Memory B cell (primary cell): Measurements from ENCODE around the gene ZNF516.
A peak's percentile ranks its signal among the peaks of the same experiment; 100 is the strongest.

Source experiments
- ATAC-seq: fragments of 150-1000 bp; cut with Tn5 transposase; 2 replicates; pipeline ENCODE4 v1.10.0; 2021; ENCODE audit warnings: low read depth, mild to moderate bottlenecking, moderate library complexity
- DNase-seq, 2 donors: peaks; one replicate each; pipeline ENCODE4 v3.0.0; 2022; ENCODE audit warnings: low spot score in 2 of 2
- H3K27ac Mint-ChIP-seq: one replicate; pipeline ENCODE4 v1.8.0; 2022; ENCODE audit warnings: mild to moderate bottlenecking, moderate library complexity, mixed read lengths
- H3K27me3 Mint-ChIP-seq: one replicate; pipeline ENCODE4 v1.8.0; 2022; ENCODE audit warnings: mixed read lengths
- H3K36me3 Mint-ChIP-seq: one replicate; pipeline ENCODE4 v1.8.0; 2022; ENCODE audit warnings: mild to moderate bottlenecking, mixed read lengths
- H3K4me1 Mint-ChIP-seq: one replicate; pipeline ENCODE4 v1.8.0; 2022; ENCODE audit warnings: mixed read lengths
- H3K4me3 Mint-ChIP-seq: one replicate; pipeline ENCODE4 v1.8.0; 2022; ENCODE audit warnings: mild to moderate bottlenecking, moderate library complexity, mixed read lengths
- H3K9me3 Mint-ChIP-seq: one replicate; pipeline ENCODE4 v1.8.0; 2022; ENCODE audit warnings: mixed read lengths

Gene ZNF516

DNA sequence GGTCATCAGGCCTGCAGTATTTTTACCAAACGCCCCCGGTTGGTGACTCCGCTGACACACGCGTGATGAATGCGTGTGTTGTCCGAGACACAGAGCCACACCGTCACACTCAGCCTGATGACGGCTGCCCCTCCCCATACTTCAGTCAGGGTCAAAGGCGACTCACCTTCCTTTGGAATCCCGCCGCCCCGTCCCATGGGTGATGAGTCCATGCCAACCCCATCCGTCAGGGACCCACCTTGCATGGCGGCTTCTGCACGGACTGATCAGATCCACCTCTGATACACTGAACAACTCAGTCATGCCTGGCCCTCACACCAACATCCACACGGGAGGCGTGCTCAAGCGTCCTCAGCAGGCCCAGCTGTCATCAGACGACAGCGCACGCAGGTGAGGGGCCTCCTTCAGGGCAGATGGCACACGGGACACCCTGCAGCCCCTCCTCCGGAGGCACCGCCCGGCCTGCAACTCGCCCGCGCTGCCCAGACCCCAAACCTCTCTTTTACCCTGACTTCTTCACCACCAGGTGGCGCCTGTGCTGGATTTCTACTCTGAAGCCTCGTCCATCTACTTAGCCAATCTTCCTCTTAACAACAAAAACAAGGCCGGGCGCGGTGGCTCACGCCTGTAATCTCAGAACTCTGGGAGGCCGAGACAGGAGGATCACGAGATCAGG is 89.2 kb downstream of the ZNF516 start:
- DNase-seq = peak in 1 of 2 donors; percentile 9
- H3K4me1 Mint-ChIP-seq = peaks cover 2% of the 10 kb centered on the region
- no peak overlapping the region for H3K4me3 Mint-ChIP-seq
- no peak for ATAC-seq
- no peaks in the 10 kb centered on the region for H3K36me3 Mint-ChIP-seq
- no peak overlapping the region for H3K27ac Mint-ChIP-seq
- no peaks in the 10 kb centered on the region for H3K27me3 Mint-ChIP-seq
- peaks cover 2% of the 10 kb centered on the region for H3K9me3 Mint-ChIP-seq

DNA sequence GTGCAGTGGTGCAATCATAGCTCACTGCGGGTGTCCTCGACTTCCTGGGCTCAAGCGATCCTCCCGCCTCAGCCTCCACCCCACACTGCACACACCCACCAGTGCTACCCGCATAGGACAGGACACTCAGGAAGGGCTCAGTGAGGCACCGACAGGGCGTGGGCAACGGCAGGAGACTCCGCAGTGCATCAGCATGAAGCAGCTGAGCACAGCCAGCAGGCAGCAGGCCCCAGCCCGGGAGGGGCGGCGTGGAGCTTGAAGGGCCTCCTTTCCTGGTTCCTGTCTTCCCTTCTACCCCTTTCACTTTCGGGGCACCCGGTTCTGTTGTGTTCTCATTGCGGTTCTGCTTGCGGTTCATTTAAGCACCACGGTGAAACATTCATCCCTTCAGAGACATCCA is 89.8 kb downstream of the ZNF516 start:
- Mint-ChIP-seq H3K9me3 (no peaks in the 10 kb centered on the region), H3K4me1 (peaks cover 2% of the 10 kb centered on the region), H3K4me3 (no peak overlapping the region), H3K27ac (no peak overlapping the region), H3K36me3 (no peaks in the 10 kb centered on the region), H3K27me3 (no peaks in the 10 kb centered on the region)
- DNase-seq = no peak
- no peak for ATAC-seq

DNA sequence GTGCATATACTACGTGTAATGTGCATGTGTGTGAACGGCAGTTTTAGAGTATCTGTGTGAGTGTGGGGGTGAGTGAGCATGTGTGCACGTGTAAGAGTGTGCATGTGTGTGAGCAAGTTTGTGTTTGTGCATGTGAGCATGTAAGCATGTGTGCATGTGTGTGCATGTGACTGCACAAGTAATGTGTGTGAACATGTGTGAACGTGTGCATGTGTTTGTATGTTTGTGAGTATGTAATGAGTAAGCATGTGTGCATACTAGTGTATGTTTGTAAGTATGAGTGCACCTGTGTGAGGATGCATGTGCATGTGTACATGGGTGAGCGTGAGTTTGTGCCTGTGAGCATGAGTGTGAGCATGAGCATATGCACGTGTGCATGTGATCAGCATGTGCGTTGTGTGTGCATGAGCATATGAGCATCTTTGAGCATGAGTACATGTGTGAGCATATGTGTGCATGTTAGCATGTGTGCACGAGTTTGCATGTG is 90.7 kb downstream of the ZNF516 start:
- Mint-ChIP-seq H3K27me3 (no peaks in the 10 kb centered on the region), H3K4me3 (no peak overlapping the region), H3K9me3 (no peaks in the 10 kb centered on the region), H3K36me3 (no peaks in the 10 kb centered on the region), H3K27ac (no peak overlapping the region), H3K4me1 (peaks cover 2% of the 10 kb centered on the region)
- DNase-seq (no peak), ATAC-seq (no peak)

DNA sequence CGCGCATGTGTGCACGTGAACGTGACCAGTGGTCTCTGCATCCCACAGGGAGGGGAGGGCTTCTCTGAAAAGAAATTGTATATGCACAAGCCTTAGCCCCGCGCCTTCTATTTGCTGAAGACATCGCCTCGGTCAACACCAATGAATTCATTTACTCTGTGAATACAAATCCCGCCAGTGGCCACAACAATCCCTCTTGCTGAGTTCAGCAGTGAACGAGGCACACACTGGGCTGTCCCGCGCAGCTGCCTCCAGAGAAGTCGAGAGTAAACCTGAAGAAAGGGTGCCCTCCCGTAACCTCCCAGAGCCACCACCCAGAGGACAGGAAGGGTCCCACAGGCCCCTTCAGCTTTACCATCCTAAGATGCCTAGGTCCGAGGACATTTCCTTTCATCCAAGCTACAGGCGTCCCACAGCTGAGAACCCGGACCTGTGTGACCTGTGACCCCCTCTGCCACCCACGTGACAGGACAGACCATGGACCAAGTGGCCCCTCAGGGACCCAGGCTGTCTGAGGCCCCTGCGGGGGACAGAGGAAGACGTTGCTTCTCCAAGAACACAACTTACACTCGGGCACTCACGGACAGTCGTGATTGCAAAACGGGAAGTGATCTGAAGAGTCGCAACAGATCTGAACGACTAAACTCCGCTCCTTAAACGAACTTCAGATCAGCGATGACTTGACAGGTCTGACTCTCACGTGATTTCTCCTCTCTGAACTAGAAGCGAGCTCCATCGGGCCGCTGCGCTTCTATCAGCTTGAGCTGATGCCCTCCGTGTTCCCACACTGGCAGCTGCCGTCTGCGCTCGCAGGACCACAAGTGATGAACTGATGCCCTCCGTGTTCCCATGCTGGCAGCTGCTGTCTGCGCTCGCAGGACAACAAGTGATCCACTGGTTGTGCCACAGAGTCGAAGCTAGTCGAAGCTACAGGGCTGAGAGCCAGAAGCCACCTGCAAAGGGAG is 92.7 kb downstream of the ZNF516 start:
- no peak for ATAC-seq
- no peaks in the 10 kb centered on the region for H3K9me3 Mint-ChIP-seq
- no peak for DNase-seq
- no peaks in the 10 kb centered on the region for H3K27me3 Mint-ChIP-seq
- H3K27ac Mint-ChIP-seq = no peak overlapping the region
- H3K36me3 Mint-ChIP-seq = no peaks in the 10 kb centered on the region
- peaks cover 5% of the 10 kb centered on the region for H3K4me1 Mint-ChIP-seq
- no peak overlapping the region for H3K4me3 Mint-ChIP-seq

DNA sequence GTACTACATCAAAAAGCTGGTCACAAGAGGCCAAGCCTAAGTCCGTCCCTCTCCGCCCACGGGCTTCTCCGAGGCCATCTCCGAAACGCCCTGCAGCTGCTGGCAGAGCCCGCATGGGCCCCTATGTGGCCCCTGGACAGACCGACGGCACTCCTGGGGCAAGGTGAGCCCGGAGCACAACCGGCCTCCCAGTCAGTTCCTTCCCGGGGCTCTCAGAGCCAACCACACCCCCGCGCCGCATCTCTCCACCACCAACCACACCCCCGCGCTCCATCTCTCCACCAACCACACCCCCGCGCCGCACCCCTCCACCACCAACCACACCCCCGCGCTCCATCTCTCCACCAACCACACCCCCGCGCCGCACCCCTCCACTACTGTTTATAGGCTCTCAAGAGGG is 93.5 kb downstream of the ZNF516 start:
- no peak overlapping the region for H3K4me3 Mint-ChIP-seq
- ATAC-seq (no peak), DNase-seq (no peak)
- H3K27me3 Mint-ChIP-seq = no peaks in the 10 kb centered on the region
- no peak overlapping the region for H3K27ac Mint-ChIP-seq
- H3K36me3 Mint-ChIP-seq = no peaks in the 10 kb centered on the region
- H3K4me1 Mint-ChIP-seq = peaks cover 4% of the 10 kb centered on the region
- no peaks in the 10 kb centered on the region for H3K9me3 Mint-ChIP-seq

DNA sequence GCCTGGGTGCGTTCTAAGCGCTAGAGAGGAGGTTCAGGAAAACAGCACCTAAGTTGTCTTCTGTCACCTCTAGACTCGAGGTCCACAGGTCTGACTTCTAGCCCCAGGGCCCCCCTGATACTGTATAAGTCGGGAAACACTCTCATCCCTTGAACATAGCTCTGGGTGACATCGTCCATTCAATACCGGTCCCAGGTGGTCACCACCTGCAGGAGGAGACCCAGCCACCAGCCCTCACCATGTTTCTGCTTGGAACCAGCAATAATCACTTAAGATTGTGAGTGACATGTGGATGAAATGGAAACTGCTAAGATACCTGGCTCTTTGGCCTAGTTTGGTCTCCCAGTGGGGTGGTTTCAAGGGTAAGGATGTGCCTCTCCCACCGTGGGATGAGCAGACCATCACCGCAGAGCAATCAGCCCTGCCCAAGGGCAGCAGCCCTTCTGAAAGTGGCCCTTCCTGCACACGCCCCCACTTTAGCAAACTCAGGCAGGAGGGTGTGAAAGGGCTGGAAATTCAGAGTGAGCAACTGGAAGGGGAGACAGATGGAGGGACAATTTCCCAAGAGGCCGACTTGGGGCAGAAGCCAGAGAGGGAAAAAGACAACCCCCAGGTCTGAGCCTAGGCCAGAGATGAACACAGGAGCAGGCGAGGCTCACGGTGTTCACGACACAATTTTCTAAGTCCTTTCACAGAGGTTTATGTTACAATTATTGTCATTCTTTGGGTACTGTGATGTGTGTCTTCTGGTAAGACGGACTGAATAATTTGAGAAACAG is 95.2 kb downstream of the ZNF516 start:
- no peaks in the 10 kb centered on the region for H3K27me3 Mint-ChIP-seq
- H3K27ac Mint-ChIP-seq = no peak overlapping the region
- ATAC-seq = no peak
- H3K36me3 Mint-ChIP-seq = no peaks in the 10 kb centered on the region
- no peak overlapping the region for H3K4me3 Mint-ChIP-seq
- no peak for DNase-seq
- H3K4me1 Mint-ChIP-seq = peaks cover 3% of the 10 kb centered on the region
- H3K9me3 Mint-ChIP-seq = no peaks in the 10 kb centered on the region

DNA sequence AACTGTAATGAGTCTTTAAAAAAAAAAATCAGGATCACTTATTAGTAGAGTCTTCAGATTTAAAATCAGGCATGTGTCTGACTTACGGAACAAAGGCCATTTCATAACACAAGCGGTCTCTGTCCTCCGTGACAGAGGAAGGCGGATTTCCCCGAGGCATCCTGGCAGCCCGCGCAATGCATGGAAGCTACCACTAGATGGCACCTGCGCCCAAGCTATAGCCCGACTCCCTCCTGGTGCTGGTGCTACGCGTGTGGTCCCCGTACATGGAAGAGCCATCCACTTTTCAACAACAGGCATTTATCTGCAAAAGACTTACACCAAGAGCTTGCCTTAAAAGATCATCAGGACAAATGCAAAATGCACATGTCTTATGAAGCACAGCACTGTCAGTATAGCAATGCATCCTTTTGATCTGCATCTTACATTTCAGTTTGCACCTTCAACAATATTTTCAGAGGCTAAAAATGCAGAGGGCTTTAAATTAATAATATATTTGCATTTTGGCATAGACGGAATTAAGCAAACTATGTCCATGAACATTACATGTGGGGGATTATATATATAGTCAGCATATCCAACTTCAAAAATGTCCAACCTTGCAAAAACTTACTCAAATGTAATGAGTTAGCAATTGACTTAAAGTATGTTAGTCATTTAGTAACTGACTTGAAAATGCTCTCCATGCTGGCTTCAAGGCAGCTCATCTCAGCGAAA is 96.0 kb downstream of the ZNF516 start:
- peak; percentile 68 to 76 for DNase-seq
- H3K27ac Mint-ChIP-seq = no peak overlapping the region

DNA sequence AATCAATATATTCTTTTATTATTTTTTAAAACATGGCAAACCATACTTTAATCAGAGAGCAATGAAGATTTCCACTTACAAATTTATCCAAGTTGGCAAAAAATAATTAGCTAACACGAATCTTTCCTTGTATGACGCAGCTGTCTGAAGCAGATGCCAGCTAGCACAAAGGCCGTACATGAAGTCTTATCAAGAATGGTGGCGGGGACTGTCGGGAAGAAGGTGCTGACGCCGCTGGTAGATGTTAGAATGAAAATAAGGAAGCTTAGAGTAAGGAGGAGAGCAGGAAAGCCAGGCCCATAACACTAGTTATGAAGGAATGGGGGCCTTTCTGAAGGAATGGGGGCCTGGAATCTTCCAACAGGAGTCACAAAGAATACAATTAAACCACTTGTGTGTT is 96.7 kb downstream of the ZNF516 start:
- peaks cover 3% of the 10 kb centered on the region for H3K4me1 Mint-ChIP-seq
- H3K27ac Mint-ChIP-seq = no peak overlapping the region
- no peaks in the 10 kb centered on the region for H3K9me3 Mint-ChIP-seq
- no peak overlapping the region for H3K4me3 Mint-ChIP-seq
- no peaks in the 10 kb centered on the region for H3K36me3 Mint-ChIP-seq
- no peak for ATAC-seq
- no peaks in the 10 kb centered on the region for H3K27me3 Mint-ChIP-seq
- DNase-seq = no peak

More for the DNA sequence above, 96.0 kb downstream of the ZNF516 start:
- ATAC-seq = peak; percentile 76
- H3K4me1 Mint-ChIP-seq = peaks cover 3% of the 10 kb centered on the region
- H3K4me3 Mint-ChIP-seq = no peak overlapping the region
- no peaks in the 10 kb centered on the region for H3K36me3 Mint-ChIP-seq
- H3K9me3 Mint-ChIP-seq = no peaks in the 10 kb centered on the region
- no peaks in the 10 kb centered on the region for H3K27me3 Mint-ChIP-seq

DNA sequence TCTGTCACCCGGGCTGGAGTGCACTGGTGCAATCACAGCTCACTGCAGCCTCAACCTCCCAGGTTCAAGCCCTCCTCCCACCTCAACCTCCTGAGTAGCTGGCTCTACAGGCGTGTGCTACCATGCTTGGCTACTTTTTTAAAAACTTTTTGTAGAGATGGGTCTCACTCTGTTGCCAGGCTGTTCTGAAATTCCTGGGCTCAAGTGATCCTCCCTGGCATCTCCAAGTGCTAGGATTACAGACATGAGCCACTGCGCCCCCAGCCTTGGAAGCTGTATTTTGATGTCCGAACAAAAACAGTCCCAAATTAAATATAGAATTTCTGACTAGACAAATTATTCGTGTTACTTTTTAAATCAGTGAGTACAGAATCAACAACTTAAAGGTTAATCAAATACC is 97.4 kb downstream of the ZNF516 start:
- ATAC-seq (no peak), DNase-seq (no peak)
- H3K27ac Mint-ChIP-seq = no peak overlapping the region
- no peaks in the 10 kb centered on the region for H3K36me3 Mint-ChIP-seq
- no peaks in the 10 kb centered on the region for H3K9me3 Mint-ChIP-seq
- H3K4me3 Mint-ChIP-seq = no peak overlapping the region
- H3K27me3 Mint-ChIP-seq = no peaks in the 10 kb centered on the region
- H3K4me1 Mint-ChIP-seq = peaks cover 3% of the 10 kb centered on the region

DNA sequence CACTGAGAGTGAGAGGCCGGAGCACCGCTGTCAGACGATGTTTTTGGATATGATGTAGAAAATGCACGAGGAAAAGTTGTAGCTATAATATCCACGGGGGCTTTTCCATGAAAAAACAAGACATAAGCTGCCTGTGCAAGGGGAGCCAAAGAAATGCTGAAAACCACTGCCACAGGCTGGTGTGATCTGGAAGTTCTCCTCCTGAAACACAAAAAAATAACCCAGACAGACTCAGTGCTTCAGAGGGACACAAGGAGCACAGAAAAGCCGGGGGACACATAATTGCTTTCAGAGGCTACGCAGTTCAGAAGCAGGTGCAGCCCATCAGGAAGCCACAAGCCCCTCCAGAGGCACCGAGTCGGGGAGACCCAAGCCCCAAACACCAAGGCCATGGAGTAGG is 98.2 kb downstream of the ZNF516 start:
- Mint-ChIP-seq H3K27ac (no peak overlapping the region), H3K9me3 (no peaks in the 10 kb centered on the region), H3K4me3 (no peak overlapping the region), H3K27me3 (no peaks in the 10 kb centered on the region), H3K4me1 (peaks cover 3% of the 10 kb centered on the region), H3K36me3 (no peaks in the 10 kb centered on the region)
- ATAC-seq = no peak
- no peak for DNase-seq

DNA sequence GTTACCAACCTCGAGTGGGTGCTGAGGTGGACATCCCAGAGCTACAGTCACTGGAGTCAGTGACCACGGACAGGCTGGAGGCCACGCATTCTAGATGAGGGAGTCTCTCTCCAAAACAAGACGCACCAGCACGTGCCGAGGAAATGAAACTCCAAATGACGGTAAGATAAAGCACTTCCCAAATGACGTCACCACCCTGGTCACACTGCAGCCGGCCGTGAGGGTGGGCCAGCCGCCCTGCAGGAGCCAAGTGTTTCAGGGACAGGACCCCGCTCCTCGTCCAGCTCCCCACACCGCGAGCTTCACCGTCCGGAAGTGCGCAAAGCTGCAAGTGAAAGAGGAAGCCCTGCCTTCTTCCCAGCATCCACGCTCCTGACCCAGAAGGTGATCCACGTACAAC is 99.4 kb downstream of the ZNF516 start:
- Mint-ChIP-seq H3K27ac (no peak overlapping the region), H3K36me3 (no peaks in the 10 kb centered on the region), H3K4me3 (no peak overlapping the region), H3K9me3 (no peaks in the 10 kb centered on the region), H3K4me1 (peaks cover 7% of the 10 kb centered on the region), H3K27me3 (no peaks in the 10 kb centered on the region)
- no peak for ATAC-seq
- no peak for DNase-seq

DNA sequence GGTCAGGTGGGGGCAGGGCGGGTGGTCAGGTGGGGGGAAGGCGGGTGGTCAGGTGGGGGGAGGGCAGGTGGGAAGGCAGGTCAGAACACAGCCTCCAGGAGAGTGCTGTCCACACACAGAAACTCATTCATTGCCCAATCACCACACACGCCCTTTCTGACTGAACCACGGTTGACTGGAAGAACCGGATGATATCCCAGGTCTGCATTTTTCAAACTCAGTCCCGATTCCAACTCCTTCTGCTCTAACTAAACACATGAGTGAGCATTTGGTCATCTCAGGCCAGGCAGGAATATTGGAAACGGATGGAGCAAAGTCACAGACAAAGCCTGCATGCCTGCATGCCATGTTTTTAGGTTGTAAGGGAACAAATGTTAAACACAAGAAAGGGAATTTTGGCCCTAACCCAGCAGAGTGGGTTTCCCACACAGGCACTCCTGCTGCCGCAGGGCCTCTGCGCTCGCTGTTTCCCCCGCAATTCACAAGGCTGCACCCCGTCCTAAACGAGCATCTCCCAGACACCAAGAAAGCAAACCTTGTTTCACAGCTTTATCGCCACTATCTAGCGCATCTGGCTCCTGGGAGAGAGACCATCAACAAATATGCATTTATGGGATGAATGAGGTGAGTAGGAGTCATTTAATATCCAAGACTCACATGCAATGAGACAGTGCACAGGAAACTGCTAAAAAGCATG is 100.1 kb downstream of the ZNF516 start:
- ATAC-seq = no peak
- DNase-seq = no peak
- H3K27me3 Mint-ChIP-seq = no peaks in the 10 kb centered on the region
- no peak overlapping the region for H3K27ac Mint-ChIP-seq
- no peak overlapping the region for H3K4me3 Mint-ChIP-seq
- H3K9me3 Mint-ChIP-seq = no peaks in the 10 kb centered on the region
- H3K4me1 Mint-ChIP-seq = peaks cover 7% of the 10 kb centered on the region
- no peaks in the 10 kb centered on the region for H3K36me3 Mint-ChIP-seq

DNA sequence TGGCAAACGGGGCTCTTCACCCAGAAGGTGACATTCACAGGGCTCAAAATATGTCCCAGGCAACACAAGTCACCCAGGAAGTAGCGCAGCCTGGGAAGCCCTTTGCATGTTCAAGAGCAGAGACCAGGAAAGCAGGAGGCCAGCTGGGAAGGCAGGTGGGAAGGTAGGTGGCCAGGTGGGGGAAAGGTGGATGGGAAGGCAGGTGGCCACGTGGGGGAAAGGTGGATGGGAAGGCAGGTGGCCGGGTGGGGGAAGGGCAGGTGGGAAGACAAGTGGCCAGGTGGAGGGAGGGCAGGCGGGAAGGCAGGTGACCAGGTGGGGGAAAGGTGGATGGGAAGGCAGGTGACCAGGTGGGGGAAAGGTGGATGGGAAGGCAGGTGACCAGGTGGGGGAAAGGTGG is 102.7 kb downstream of the ZNF516 start:
- Mint-ChIP-seq H3K27me3 (no peaks in the 10 kb centered on the region), H3K4me3 (no peak overlapping the region), H3K9me3 (no peaks in the 10 kb centered on the region), H3K27ac (no peak overlapping the region), H3K36me3 (no peaks in the 10 kb centered on the region), H3K4me1 (peaks cover 5% of the 10 kb centered on the region)
- no peak for ATAC-seq
- no peak for DNase-seq
